Measurements from ENCODE around the gene ASXL1.

The ASXL1 gene

DNA sequence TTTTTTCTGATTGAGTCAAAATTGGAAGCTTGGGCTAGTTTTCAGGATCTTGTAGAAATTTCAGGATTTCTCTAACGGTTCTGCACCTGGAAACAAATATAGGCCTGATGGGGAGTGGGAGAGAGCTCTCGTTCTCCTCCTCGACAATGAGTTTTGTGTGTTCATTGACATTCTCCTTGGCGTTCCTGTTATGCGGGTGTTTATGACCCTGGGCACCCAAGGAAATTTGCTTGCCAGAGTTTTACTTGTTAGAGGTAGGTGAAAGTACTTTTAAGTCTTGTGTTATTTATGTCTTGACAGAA, 2.2 kb downstream of the ASXL1 start:
- H3K27ac ChIP-seq: peak overlapping the region; percentile 31
- no peaks in the 10 kb centered on the region for H3K36me3 ChIP-seq (replicated peaks)
- H3K4me3 ChIP-seq (ENCODE audit: low read depth, low read length): peak overlapping the region; percentile 91
- TF ChIP-seq, protein P1, sequence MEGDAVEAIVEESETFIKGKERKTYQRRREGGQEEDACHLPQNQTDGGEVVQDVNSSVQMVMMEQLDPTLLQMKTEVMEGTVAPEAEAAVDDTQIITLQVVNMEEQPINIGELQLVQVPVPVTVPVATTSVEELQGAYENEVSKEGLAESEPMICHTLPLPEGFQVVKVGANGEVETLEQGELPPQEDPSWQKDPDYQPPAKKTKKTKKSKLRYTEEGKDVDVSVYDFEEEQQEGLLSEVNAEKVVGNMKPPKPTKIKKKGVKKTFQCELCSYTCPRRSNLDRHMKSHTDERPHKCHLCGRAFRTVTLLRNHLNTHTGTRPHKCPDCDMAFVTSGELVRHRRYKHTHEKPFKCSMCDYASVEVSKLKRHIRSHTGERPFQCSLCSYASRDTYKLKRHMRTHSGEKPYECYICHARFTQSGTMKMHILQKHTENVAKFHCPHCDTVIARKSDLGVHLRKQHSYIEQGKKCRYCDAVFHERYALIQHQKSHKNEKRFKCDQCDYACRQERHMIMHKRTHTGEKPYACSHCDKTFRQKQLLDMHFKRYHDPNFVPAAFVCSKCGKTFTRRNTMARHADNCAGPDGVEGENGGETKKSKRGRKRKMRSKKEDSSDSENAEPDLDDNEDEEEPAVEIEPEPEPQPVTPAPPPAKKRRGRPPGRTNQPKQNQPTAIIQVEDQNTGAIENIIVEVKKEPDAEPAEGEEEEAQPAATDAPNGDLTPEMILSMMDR (IDR thresholded peaks at IDR 0.05; ENCODE audit: low read depth, low read length, missing control alignments): no peak
- no peaks in the 10 kb centered on the region for H3K27me3 ChIP-seq (replicated peaks)
- in situ Hi-C loops (cut with HindIII; ENCODE audit: low pct_ligation_motif_present, low sequenced_read_pairs): no loop called here
- DNase-seq: no peak

DNA sequence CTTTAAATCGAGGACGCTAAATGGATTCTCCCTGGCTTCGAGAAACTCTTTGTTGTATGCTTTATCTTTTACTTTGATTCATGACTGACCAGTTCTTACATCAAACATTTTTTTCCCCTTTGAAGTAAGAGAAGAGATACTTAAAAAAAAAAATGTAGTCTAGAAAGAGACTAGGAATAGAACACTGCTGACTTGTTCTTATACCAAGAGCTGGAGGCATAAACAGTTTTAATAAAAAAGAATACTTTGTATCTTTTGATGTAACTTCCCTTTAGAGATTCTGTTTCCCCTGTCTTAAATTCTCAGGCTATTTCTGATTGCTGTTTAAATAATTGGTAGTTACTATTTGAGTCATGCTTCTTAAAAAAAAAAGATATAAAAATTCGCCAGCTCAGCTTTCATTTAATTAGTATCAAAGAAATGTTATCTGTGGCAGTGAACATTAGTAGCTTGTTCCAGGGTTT, 4.8 kb downstream of the ASXL1 start:
- no peaks in the 10 kb centered on the region for H3K27me3 ChIP-seq (replicated peaks)
- no peak for DNase-seq
- TF ChIP-seq, protein P1 (IDR thresholded peaks at IDR 0.05; ENCODE audit: low read depth, low read length, missing control alignments): no peak
- no peak overlapping the region for H3K27ac ChIP-seq
- in situ Hi-C loops (cut with HindIII; ENCODE audit: low pct_ligation_motif_present, low sequenced_read_pairs): no loop called here
- H3K4me3 ChIP-seq (ENCODE audit: low read depth, low read length): no peak overlapping the region
- peaks cover 3% of the 10 kb centered on the region for H3K36me3 ChIP-seq (replicated peaks)

GRCh38 chr20:32363492-32363891, 5.4 kb downstream of the ASXL1 start:
- peaks cover 3% of the 10 kb centered on the region for H3K36me3 ChIP-seq (replicated peaks)
- no peak overlapping the region for H3K27ac ChIP-seq
- no peak overlapping the region for H3K4me3 ChIP-seq (ENCODE audit: low read depth, low read length)
- TF ChIP-seq, protein P1 (IDR thresholded peaks at IDR 0.05; ENCODE audit: low read depth, low read length, missing control alignments): no peak
- DNase-seq: no peak
- H3K27me3 ChIP-seq (replicated peaks): no peaks in the 10 kb centered on the region
- in situ Hi-C loops (cut with HindIII; ENCODE audit: low pct_ligation_motif_present, low sequenced_read_pairs): no loop called here

GRCh38 chr20:32364554-32365208, 6.5 kb downstream of the ASXL1 start:
- TF ChIP-seq, protein P1 (IDR thresholded peaks at IDR 0.05; ENCODE audit: low read depth, low read length, missing control alignments): no peak
- no peaks in the 10 kb centered on the region for H3K27me3 ChIP-seq (replicated peaks)
- no peak overlapping the region for H3K27ac ChIP-seq
- no peak overlapping the region for H3K4me3 ChIP-seq (ENCODE audit: low read depth, low read length)
- in situ Hi-C loops (cut with HindIII; ENCODE audit: low pct_ligation_motif_present, low sequenced_read_pairs): no loop called here
- no peak for DNase-seq
- H3K36me3 ChIP-seq (replicated peaks): peaks cover 8% of the 10 kb centered on the region

DNA sequence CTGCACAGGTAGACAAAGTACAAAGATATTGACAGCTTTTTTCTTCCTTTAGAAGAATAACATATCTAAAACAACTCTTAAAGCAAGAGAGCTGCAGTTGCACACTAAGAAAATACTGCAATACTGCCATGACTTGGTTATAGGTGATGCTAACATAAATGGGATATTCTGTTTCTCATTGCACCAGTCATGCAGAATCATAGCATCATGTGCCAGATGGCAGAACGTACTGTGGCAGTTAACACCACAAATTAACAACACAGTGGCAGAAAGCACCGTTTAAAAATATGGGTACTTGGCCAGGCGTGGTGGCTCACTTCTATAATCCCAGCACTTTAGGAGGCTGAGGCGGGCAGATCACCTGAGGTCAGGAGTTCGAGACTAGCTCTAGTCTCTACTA, 7.4 kb downstream of the ASXL1 start:
- Histone ChIP-seq H3K4me3 (ENCODE audit: low read depth, low read length) (no peak overlapping the region), H3K27ac (no peak overlapping the region), H3K27me3 (replicated peaks) (no peaks in the 10 kb centered on the region), H3K36me3 (replicated peaks) (peaks cover 16% of the 10 kb centered on the region)
- TF ChIP-seq, protein P1 (IDR thresholded peaks at IDR 0.05; ENCODE audit: low read depth, low read length, missing control alignments): no peak
- in situ Hi-C loops (cut with HindIII; ENCODE audit: low pct_ligation_motif_present, low sequenced_read_pairs): no loop called here
- no peak for DNase-seq

DNA sequence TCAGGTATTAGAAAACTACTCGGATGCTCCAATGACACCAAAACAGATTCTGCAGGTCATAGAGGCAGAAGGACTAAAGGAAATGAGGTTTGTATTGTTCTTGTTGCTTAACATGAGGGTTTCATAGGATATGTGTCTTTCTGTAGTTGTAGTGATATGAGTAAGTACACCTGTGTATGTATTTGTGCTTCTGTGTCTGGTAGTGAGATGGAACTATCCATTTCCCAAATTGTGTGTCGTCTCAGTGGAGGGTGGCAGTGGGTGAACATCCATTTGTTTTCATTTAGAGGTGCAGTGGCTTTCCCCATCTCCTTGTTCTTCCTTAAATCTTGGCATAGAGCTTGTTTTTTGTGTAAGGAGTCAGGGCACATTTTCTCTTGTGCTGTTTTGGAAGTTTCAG, 8.2 kb downstream of the ASXL1 start:
- TF ChIP-seq, protein P1 (IDR thresholded peaks at IDR 0.05; ENCODE audit: low read depth, low read length, missing control alignments): no peak
- H3K27me3 ChIP-seq (replicated peaks): no peaks in the 10 kb centered on the region
- no peak overlapping the region for H3K4me3 ChIP-seq (ENCODE audit: low read depth, low read length)
- H3K27ac ChIP-seq: no peak overlapping the region
- in situ Hi-C loops (cut with HindIII; ENCODE audit: low pct_ligation_motif_present, low sequenced_read_pairs): no loop called here
- DNase-seq: no peak
- peaks cover 16% of the 10 kb centered on the region for H3K36me3 ChIP-seq (replicated peaks)
